ENCODE measurements around the gene DIP2C. TPM values are rescaled to one million over a fixed set of nuclear protein-coding genes. Genes with fewer than 3 reads are reported as not detected.
"Not testable (repeated sequence)": the region's sequence is repeated elsewhere in the genome, so short reads cannot be mapped to it uniquely, and the experiment has no call there.

The DIP2C gene
- total RNA-seq, 1 donor from 2014 or later, result 16.7 TPM

DNA sequence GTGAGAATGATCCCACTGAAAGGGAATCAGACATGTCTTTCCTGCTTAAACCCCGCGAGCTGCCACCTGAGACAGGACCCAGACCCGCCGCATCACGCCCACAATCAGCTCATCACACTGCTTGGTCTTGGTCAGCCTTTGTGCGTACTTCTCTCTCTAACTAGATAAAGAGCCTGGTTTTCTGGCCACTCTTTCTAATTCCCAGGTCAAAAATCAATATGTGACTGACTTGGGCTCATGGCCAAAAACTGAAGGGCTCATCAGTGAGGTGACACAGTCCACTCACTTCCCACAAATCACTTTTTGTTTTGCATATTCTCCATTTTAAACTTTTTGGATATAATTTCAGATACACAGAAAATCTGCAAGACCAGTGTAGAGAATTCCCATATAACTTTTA, 247.3 kb downstream of the DIP2C start:
- DNase-seq, result no peak

- no peak for DNase-seq
Measured at GRCh38 chr10:441659-442058, 247.8 kb downstream of the DIP2C start.

DNA sequence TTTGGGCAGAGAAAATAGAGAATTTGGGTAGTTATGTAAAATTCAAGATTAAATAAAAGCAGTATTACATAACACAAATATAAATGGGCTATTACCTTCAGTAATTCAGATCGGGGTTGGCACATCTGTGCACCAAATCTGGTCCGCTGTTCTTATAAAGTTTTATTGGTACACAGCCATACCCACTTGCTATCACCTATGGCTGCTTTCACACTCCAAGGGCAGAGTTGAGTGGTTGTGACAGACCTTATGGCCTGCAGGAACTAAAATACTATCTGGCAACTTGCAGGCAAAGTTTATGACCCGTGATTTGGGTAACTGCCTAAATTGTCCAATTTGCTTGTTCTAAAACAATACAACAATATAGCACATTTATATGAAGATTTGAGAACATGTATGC, 249.3 kb downstream of the DIP2C start:
- DNase-seq, result no peak

DNA sequence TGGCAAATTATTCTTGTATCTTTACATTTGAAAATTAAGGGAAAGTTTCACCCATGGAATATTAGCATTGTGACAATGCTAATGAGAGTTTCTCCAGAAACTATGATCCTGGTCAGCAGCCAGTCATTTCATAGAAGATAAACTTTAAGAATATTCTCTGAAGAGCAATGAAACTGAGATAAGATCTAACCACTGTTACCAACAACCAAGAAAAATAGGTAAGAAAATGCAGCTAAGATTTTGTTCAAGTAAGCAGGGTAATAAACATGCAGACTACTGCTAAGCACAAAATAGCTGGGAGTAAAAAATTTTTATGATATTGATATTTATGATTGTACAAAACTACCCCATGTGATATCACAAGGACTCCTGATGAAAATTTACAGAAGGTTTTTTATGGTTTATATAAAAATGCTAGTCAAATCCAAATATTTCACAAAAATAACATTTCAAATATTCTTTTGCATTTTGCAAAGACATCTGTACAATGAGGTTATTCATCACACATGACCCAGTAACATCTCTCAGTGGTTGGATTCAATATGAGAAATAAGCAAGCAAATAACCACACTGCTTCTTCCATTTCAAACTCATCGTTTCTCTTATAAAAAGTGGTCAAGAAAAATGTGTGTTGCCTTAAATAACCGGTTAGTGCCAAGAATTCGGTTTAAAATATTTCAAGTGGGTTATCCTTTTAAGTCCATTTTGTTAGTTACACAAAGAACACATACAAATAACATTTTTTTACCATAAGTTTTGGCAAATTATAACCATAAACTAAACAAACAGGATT, 251.6 kb downstream of the DIP2C start:
- no peak for DNase-seq

DNA sequence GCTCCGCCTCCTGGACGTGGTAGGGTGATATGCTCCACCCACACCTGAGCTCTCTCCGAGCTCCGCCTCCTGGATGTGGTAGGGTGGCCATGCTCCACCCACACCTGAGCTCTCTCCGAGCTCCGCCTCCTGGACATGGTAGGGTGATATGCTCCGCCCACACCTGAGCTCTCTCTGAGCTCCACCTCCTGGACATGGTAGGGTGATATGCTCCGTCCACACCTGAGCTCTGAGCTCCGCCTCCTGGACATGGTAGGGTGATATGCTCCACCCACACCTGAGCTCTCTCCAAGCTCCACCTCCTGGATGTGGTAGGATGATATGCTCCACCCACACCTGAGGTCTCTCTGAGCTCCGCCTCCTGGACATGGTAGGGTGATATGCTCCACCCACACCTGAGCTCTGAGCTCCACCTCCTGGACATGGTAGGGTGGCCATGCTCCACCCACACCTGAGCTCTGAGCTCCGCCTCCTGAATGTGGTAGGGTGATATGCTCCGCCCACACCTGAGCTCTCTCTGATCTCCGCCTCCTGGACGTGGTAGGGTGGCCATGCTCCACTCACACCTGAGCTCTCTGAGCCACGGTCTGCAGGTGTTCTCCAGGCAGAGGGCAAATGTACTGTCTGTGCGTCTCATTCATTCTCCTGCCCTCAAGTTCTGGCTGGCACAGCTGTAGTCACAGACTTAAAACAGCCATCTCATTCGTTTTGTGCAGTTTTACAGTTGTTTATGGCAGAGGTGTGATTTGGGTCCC, 252.4 kb downstream of the DIP2C start:
- no peak for DNase-seq

- no peak for DNase-seq
Measured at GRCh38 chr10:436013-436697, 253.3 kb downstream of the DIP2C start.

- DNase-seq, result no peak
Measured at GRCh38 chr10:435397-435796, 254.1 kb downstream of the DIP2C start.

- no peak for DNase-seq
Measured at GRCh38 chr10:429696-430095, 259.8 kb downstream of the DIP2C start.

GRCh38 chr10:427761-428519, 261.5 kb downstream of the DIP2C start:
- DNase-seq, result no peak

GRCh38 chr10:425365-425764, 264.1 kb downstream of the DIP2C start:
- DNase-seq, result not testable (repeated sequence)

DNA sequence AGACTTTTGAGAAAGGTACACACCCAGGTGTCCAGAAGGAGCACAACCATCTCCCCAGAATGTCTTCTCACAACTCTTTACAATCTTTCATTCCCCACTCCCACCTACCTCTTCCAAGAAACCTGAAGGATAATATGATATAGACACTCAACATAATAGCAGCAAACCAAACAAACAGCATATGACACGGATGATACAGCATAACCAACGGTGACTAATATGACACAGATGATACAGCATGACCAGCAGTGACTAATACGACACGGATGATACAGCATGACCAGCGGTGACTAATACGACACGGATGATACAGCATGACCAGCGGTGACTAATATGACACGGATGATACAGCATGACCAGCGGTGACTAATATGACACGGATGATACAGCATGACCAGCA, 264.7 kb downstream of the DIP2C start:
- DNase-seq, result not testable (repeated sequence)

GRCh38 chr10:423178-423577, 266.3 kb downstream of the DIP2C start:
- DNase-seq, result no peak

DNA sequence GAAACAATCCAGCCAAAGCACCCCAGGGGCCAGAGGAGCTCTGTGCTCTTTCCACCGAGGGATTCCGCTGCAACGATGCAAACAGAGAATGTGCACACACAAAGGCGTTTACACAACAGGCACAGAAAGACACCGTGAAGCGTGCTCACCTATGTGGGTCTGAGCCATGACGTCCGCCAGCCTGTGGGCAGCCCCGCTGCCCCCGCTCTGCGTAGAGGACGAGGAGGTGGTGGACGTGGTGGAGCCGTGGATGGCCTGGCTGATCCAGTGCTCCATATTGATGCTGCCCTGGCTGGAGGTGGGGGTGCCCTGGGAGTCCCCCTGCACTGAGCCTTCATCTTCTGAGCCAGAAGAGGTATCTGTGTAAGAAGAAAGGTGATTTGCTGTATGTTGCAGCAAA, 266.8 kb downstream of the DIP2C start:
- no peak for DNase-seq

GRCh38 chr10:422241-422640, 267.2 kb downstream of the DIP2C start:
- no peak for DNase-seq

DNA sequence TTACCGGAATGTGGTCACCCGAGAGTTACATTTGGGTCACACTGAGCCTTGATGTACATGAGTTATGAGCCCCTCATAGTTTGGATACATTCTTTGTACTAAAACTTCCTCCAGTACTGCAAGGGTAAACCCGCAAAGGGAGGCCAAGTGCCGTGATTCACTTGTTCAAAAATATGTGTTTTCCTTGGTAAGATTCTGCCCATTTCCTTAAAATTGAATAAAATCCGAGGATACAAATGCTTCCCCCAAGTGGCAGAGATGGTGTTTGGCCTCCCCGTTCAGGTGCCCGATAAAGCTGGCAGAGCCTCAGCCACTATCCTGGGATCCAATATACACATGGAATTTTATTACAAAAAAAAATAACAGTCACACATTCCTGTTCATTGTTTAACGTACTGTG, 268.3 kb downstream of the DIP2C start:
- no peak for DNase-seq

DNA sequence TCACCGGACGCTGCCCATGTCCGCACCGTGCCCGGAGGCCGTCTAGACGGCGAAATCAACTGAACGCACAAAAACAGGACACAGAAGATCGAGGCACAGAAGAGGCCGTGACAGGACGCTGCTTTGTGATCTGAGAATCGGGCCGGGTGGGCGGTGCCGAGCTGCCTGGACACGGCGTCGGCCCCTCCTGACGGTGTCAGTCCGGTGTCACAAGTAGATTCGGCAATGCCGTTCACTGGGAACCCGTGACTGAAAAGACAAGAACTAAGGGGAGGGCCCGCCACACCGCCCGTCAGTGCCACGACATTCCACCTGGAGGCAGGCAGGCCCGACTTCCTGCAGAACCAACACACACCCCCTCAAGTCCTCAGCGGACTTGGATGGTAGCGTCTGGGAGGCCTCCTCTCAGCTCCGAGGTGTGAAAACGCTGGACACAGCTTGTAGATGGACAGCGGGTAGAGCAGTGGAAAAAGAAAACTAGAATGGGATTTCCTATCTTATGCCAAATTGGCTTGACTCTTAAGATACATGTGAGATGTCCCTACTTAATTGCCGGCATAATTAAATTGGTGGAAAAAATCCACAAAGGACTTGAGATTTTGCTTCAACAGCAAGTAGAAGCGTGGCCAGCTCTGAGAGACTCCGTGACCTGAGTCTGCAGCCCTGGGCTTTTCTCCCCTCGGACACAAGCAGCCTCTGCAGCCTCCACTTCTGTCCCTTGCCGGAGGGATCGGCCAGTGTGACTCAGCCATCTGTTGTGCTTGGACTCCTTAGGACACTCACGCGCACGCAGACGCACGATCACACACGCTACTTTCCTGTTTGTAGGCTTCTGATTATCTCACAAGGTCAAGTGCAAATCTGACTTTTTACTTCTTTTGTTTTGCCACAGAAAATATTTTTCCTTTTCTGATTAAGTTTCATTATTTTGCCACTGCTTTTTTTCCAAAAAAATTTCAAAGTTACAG, 269.0 kb downstream of the DIP2C start:
- DNase-seq, result no peak

DNA sequence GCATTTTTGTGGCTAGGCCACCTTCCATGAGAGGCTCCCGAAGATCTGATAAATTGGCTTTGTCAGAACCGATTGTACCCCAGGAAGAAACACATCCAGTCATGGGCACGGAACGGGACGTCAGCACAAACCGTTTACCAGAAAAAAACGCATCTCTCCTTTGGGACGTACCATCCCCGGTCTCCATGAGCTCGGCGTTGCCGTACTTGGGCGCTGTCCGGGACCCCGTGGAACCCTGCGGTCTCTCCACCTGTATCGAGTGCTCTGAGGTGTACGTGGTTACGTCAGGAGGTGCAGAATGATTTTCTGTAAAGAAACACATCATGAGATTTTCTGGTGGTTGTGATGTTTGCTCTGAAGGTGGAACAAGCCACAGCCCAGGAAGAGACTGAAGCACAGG, 270.6 kb downstream of the DIP2C start:
- no peak for DNase-seq

GRCh38 chr10:418226-418625, 271.2 kb downstream of the DIP2C start:
- no peak for DNase-seq

GRCh38 chr10:416091-416515, 273.4 kb downstream of the DIP2C start:
- no peak for DNase-seq

- no peak for DNase-seq
Measured at GRCh38 chr10:413662-414071, 275.8 kb downstream of the DIP2C start.

GRCh38 chr10:412109-412508, 277.4 kb downstream of the DIP2C start:
- DNase-seq, result no peak
